H1 (cell line): ENCODE measurements around the gene MEN1. TPM values are rescaled to one million over a fixed set of nuclear protein-coding genes. Genes with fewer than 3 reads are reported as not detected.

ENCODE experiments used
- CTCF ChIA-PET: fragments of 300-600 bp; sonication (Branson Sonifier 250); formaldehyde crosslinking; loops from one replicate; lab custom pipeline; 2021; ENCODE audit not compliant: partially characterized antibody; lab: Charles Lee
- POLR2A ChIA-PET: fragments of 300-600 bp; sonication (Branson Sonifier 250); formaldehyde crosslinking; loops from one replicate; lab custom pipeline; 2021; ENCODE audit warnings: inconsistent platforms; ENCODE audit not compliant: partially characterized antibody; lab: Charles Lee
- DNase-seq, 2 experiments: peaks; one replicate each; pipeline versions ENCODE4 v3.0.0 to v3.0.0-alpha.2; 2010 to 2022; ENCODE audit warnings: low spot score in 2 of 2, low read depth in 1 of 2, mixed read lengths in 1 of 2
- FAIRE-seq: peaks from 2 replicates; lab custom pipeline; 2011; peaks lifted over from hg19 to GRCh38; lab: Jason Lieb, UNC
- H2AFZ ChIP-seq: 2 replicates; pipeline ENCODE4 v1.8.1; 2012; ENCODE audit warnings: low read length, inconsistent platforms
- H2AK5ac ChIP-seq: 2 replicates; pipeline ENCODE4 v1.6.1; 2013; ENCODE audit warnings: low read depth, low read length
- H2BK120ac ChIP-seq: replicated peaks from 2 replicates; pipeline ENCODE3; 2013; ENCODE audit warnings: low read depth, low read length, inconsistent platforms
- H2BK12ac ChIP-seq: 2 replicates; pipeline ENCODE4 v1.6.1; 2013; ENCODE audit warnings: low read depth, low read length
- H2BK15ac ChIP-seq: 2 replicates; pipeline ENCODE4 v1.6.1; 2013; ENCODE audit warnings: low read length
- H2BK20ac ChIP-seq: 2 replicates; pipeline ENCODE4 v1.6.1; 2013; ENCODE audit warnings: low read length
- H2BK5ac ChIP-seq: 2 replicates; pipeline ENCODE4 v1.6.1; 2013; ENCODE audit warnings: low read depth, low read length
- H3K14ac ChIP-seq: 2 replicates; pipeline ENCODE4 v1.6.1; 2013; ENCODE audit warnings: inconsistent platforms; ENCODE audit not compliant: insufficient read length
- H3K18ac ChIP-seq: 2 replicates; pipeline ENCODE4 v1.6.1; 2013; ENCODE audit warnings: low read length; ENCODE audit errors: extremely low read depth
- H3K23ac ChIP-seq: 2 replicates; pipeline ENCODE4 v1.6.1; 2013; ENCODE audit warnings: inconsistent platforms; ENCODE audit not compliant: insufficient read length
- H3K23me2 ChIP-seq: 2 replicates; pipeline ENCODE4 v1.6.1; 2013; ENCODE audit warnings: low read depth, low read length
- H3K27ac ChIP-seq: 2 replicates; pipeline ENCODE4 v1.6.1; 2011; ENCODE audit warnings: low read depth, low read length, inconsistent platforms
- H3K27me3 ChIP-seq, 4 experiments: replicated peaks in 1 of 4; 1 replicate in 1 of 4; 2 replicates in 3 of 4; pipeline versions ENCODE4 v1.6.1 to v1.8.1; 2011 to 2013; ENCODE audit warnings: low read length in 3 of 4, mild to moderate bottlenecking in 3 of 4, inconsistent platforms in 2 of 4, mixed read lengths in 2 of 4, moderate library complexity in 1 of 4; ENCODE audit not compliant: control insufficient read depth in 3 of 4, insufficient read depth in 3 of 4; ENCODE audit errors: extremely low read depth in 1 of 4
- H3K36me3 ChIP-seq, 4 experiments: 2 replicates each; pipeline versions ENCODE4 v1.6.1 to v1.8.1; 2011 to 2013; ENCODE audit warnings: mild to moderate bottlenecking in 4 of 4, low read length in 3 of 4, moderate library complexity in 2 of 4, control low read depth in 1 of 4, inconsistent platforms in 1 of 4; ENCODE audit not compliant: insufficient read depth in 4 of 4, control insufficient read depth in 2 of 4
- H3K4ac ChIP-seq: replicated peaks from 2 replicates; pipeline ENCODE3; 2013; ENCODE audit warnings: low read length, low read depth, mixed read lengths, inconsistent platforms; ENCODE audit not compliant: insufficient read length
- H3K4me1 ChIP-seq, 4 experiments: replicated peaks in 1 of 4; 1 replicate in 1 of 4; 2 replicates in 3 of 4; pipeline versions ENCODE4 v1.6.1 to v1.8.1; 2011 to 2013; ENCODE audit warnings: low read length in 3 of 4, inconsistent platforms in 2 of 4, mixed read lengths in 1 of 4; ENCODE audit not compliant: insufficient read depth in 4 of 4, control insufficient read depth in 3 of 4
- H3K4me2 ChIP-seq, 2 experiments: 2 replicates each; pipeline versions ENCODE4 v1.6.1 to v1.8.1; 2011 to 2013; ENCODE audit warnings: low read depth in 2 of 2, low read length in 2 of 2, control low read depth in 1 of 2, inconsistent platforms in 1 of 2, mild to moderate bottlenecking in 1 of 2; ENCODE audit not compliant: insufficient read depth in 1 of 2
- H3K4me3 ChIP-seq, 4 experiments: fragments of 200-600, 300-600 bp in 1 of 4; sonication (generic), shearing (Covaris generic), sonication (Bioruptor Twin) in 1 of 4; 2 replicates each; pipeline versions ENCODE4 v1.5.1 to v1.8.1; 2011 to 2016; ENCODE audit warnings: low read length in 4 of 4, low read depth in 3 of 4, control low read depth in 2 of 4, inconsistent platforms in 2 of 4, mild to moderate bottlenecking in 2 of 4, mixed read lengths in 1 of 4, moderate library complexity in 1 of 4; ENCODE audit not compliant: insufficient read depth in 2 of 4; ENCODE audit errors: extremely low read depth in 1 of 4
- H3K56ac ChIP-seq: replicated peaks from 2 replicates; pipeline ENCODE3; 2013; ENCODE audit warnings: low read depth, mild to moderate bottlenecking, mixed read lengths, low read length, inconsistent platforms; ENCODE audit not compliant: insufficient read length
- H3K79me1 ChIP-seq: 2 replicates; pipeline ENCODE4 v1.6.1; 2013; ENCODE audit warnings: low read depth, low read length, control low read depth
- H3K79me2 ChIP-seq, 2 experiments: 2 replicates each; pipeline versions ENCODE4 v1.6.1 to v1.8.1; 2012 to 2013; ENCODE audit warnings: low read length in 2 of 2, mild to moderate bottlenecking in 2 of 2, inconsistent platforms in 1 of 2; ENCODE audit not compliant: insufficient read depth in 2 of 2, control insufficient read depth in 1 of 2
- H3K9ac ChIP-seq, 4 experiments: replicated peaks in 1 of 4; 1 replicate in 1 of 4; 2 replicates in 3 of 4; pipeline versions ENCODE4 v1.6.1 to v1.8.1; 2011 to 2013; ENCODE audit warnings: low read depth in 3 of 4, low read length in 3 of 4, control low read depth in 2 of 4, mild to moderate bottlenecking in 2 of 4, moderate library complexity in 2 of 4, inconsistent platforms in 1 of 4; ENCODE audit errors: extremely low read depth in 1 of 4
- H3K9me3 ChIP-seq, 2 experiments: 2 replicates each; pipeline versions ENCODE4 v1.6.1 to v1.8.1; 2012 to 2013; ENCODE audit warnings: mild to moderate bottlenecking in 2 of 2, moderate library complexity in 2 of 2, control low read depth in 1 of 2, inconsistent platforms in 1 of 2, low read depth in 1 of 2, low read length in 1 of 2, mixed read lengths in 1 of 2; ENCODE audit not compliant: insufficient read depth in 2 of 2
- H4K20me1 ChIP-seq, 2 experiments: replicated peaks in 1 of 2; 2 replicates each; pipeline versions ENCODE3 to v1.8.1; 2011 to 2013; ENCODE audit warnings: inconsistent platforms in 2 of 2, low read length in 2 of 2, mild to moderate bottlenecking in 1 of 2; ENCODE audit not compliant: insufficient read depth in 2 of 2, control insufficient read depth in 1 of 2
- H4K5ac ChIP-seq: 2 replicates; pipeline ENCODE4 v1.6.1; 2013; ENCODE audit warnings: low read length, low read depth, mixed read lengths, inconsistent platforms; ENCODE audit not compliant: insufficient read length
- H4K8ac ChIP-seq: 2 replicates; pipeline ENCODE4 v1.8.0; 2013; ENCODE audit warnings: mild to moderate bottlenecking, moderate library complexity, low read length, inconsistent platforms; ENCODE audit not compliant: insufficient read depth; ENCODE audit errors: extremely low read depth
- H4K91ac ChIP-seq: replicated peaks from 2 replicates; pipeline ENCODE3; 2013; ENCODE audit warnings: low read length, mixed read lengths, inconsistent platforms; ENCODE audit not compliant: insufficient read length
- HDAC2 ChIP-seq, 2 experiments: fragments of 300-600 bp in 1 of 2; sonication (generic) in 1 of 2; IDR thresholded peaks; 2 replicates each; pipeline ENCODE4 v1.6.1; 2011 to 2012; ENCODE audit warnings: low read depth in 2 of 2, low read length in 2 of 2, mild to moderate bottlenecking in 2 of 2, moderate library complexity in 2 of 2, borderline replicate concordance in 1 of 2, inconsistent platforms in 1 of 2
- RAD21 ChIP-seq, 2 experiments: IDR thresholded peaks in 1 of 2; conservative IDR thresholded peaks in 1 of 2; 2 replicates each; pipeline ENCODE4 v1.6.1; 2011; ENCODE audit warnings: low read depth in 2 of 2, low read length in 2 of 2, improper control_type of control experiment in 1 of 2, inconsistent platforms in 1 of 2, mild to moderate bottlenecking in 1 of 2, moderate library complexity in 1 of 2
- RNF2 ChIP-seq: fragments of 200-900, 300-1000 bp; sonication (generic); IDR thresholded peaks from 2 replicates; pipeline ENCODE4 v1.7.1; 2016; ENCODE audit warnings: borderline replicate concordance, low read depth, mild to moderate bottlenecking, antibody characterized with exemption, low read length; ENCODE audit not compliant: poor library complexity, severe bottlenecking; ENCODE audit errors: missing control alignments
- WGBS, 2 experiments: shearing (Covaris generic) in 1 of 2; methylation state at CpG; one replicate each; pipeline versions ENCODE4 v1.1.6 to v1.1.7; 2013 to 2015; ENCODE audit warnings: low lambda C conversion rate in 2 of 2, mixed read lengths in 2 of 2, inconsistent platforms in 1 of 2, low coverage in 1 of 2, missing lambda C conversion rate in 1 of 2; ENCODE audit not compliant: insufficient replicate concordance in 2 of 2, insufficient coverage in 1 of 2, insufficient read length in 1 of 2; ENCODE audit errors: extremely low coverage in 1 of 2, missing lambda C conversion rate in 1 of 2; 5-methylcytosine and 5-hydroxymethylcytosine counted together
- polyA plus RNA-seq, 7 experiments: library from polyadenylated mRNA; depleted of rRNA in 3 of 7; stranded (reverse) in 5 of 7; unstranded in 2 of 7; fragments of >200 nt in 5 of 7; fragments of 200-250 nt in 2 of 7; gene quantifications; 1 replicate in 5 of 7; 2 replicates in 1 of 7; 4 replicates in 1 of 7; pipeline versions ENCODE4 v1.2.1 to v1.2.3, GENCODE V29; 2011 to 2013; ENCODE audit warnings: missing spikeins in 2 of 7, mixed read lengths in 2 of 7
- total RNA-seq: library from RNA; stranded (reverse); fragmentation: NEBNext Ultra II Directional; extraction: Animal tissue kit (Norgen Biotek cat#: 25700); gene quantifications from 2 replicates; pipeline ENCODE4 v1.2.1, GENCODE V29; 2021

Gene MEN1
- total and polyA plus RNA-seq, 2 of the 8 experiments (the other 6 are each of a cell fraction or from before 2014, with no cell fraction given), result 47.2 to 56.3 TPM

- no peak overlapping the region for H2BK15ac ChIP-seq
- H3K14ac ChIP-seq, result no peak overlapping the region
- no peak overlapping the region for H3K4me3 ChIP-seq
- H2BK120ac ChIP-seq, result no peak overlapping the region
- H3K56ac ChIP-seq, result no peak overlapping the region
- DNase-seq, result no peak
- WGBS, 2 experiments, result 81 to 89% methylated on average over 3 to 11 of the region's 11 CpGs
- H3K18ac ChIP-seq, result no peak overlapping the region
- H3K4ac ChIP-seq, result no peak overlapping the region
- H4K20me1 ChIP-seq, result peaks cover 0 to 2% of the 10 kb centered on the region in 2 experiments
- no peak overlapping the region for H2BK12ac ChIP-seq
- no peak overlapping the region for H2BK20ac ChIP-seq
- no peak overlapping the region for H4K91ac ChIP-seq
- H3K9me3 ChIP-seq, result no peaks in the 10 kb centered on the region
- H4K5ac ChIP-seq, result no peak overlapping the region
- TF ChIP-seq RAD21 (IDR thresholded peaks at IDR 0.05 in 1 of 2, conservative IDR thresholded peaks at IDR 0.05 in 1 of 2; ENCODE audit: low read depth in 2 of 2, low read length in 2 of 2) (no peak), HDAC2 (IDR thresholded peaks at IDR 0.05; ENCODE audit: borderline replicate concordance in 1 of 2, low read depth in 2 of 2, low read length in 2 of 2) (no peak), RNF2 (no peak)
- TF ChIP-seq, all 59 proteins: peak for 0
- no peak overlapping the region for H3K23ac ChIP-seq
- H3K79me2 ChIP-seq, result no peaks in the 10 kb centered on the region
- no peaks in the 10 kb centered on the region for H3K4me1 ChIP-seq
- no peak for FAIRE-seq
- ChIA-PET POLR2A (interaction anchor here (1.1 kb wide), 2 partner anchors 26 to 30 kb away, joined by 4 read pairs; no protein-coding TSS in a partner anchor), CTCF (interaction anchor here (0.9 kb wide), 1 partner anchor 50 kb away, joined by 3 read pairs; no protein-coding TSS in a partner anchor)
- no peak overlapping the region for H2AK5ac ChIP-seq
- H3K27me3 ChIP-seq, result no peaks in the 10 kb centered on the region
- no peaks in the 10 kb centered on the region; the same call in 1 of the 2 replicates for H3K23me2 ChIP-seq
- H4K8ac ChIP-seq, result no peak overlapping the region
- no peak overlapping the region for H2BK5ac ChIP-seq
- H2AFZ ChIP-seq, result no peak overlapping the region
- H3K27ac ChIP-seq, result no peak overlapping the region
- H3K36me3 ChIP-seq, result peaks cover 0 to 5% (median 2%) of the 10 kb centered on the region in 4 experiments; a peak in 2 of 8 replicates
- H3K4me2 ChIP-seq, result no peak overlapping the region
- no peak overlapping the region for H3K9ac ChIP-seq
- H3K79me1 ChIP-seq, result no peaks in the 10 kb centered on the region; the same call in 1 of the 2 replicates
Observed at GRCh38 chr11:64823568-64824119, 13.3 kb upstream of the MEN1 start.
